HG03097 (cell line): ENCODE data around the gene WIPF1.
"Not testable (repeated sequence)": the region's sequence is repeated elsewhere in the genome, so short reads cannot be mapped to it uniquely, and the experiment has no call there.

Experiments
- ATAC-seq: cut with Tn5 transposase; IDR thresholded peaks from one replicate; pipeline ENCODE4 v1.9.1; 2021; ENCODE audit not compliant: unreplicated experiment, low FRiP score

Gene WIPF1

DNA sequence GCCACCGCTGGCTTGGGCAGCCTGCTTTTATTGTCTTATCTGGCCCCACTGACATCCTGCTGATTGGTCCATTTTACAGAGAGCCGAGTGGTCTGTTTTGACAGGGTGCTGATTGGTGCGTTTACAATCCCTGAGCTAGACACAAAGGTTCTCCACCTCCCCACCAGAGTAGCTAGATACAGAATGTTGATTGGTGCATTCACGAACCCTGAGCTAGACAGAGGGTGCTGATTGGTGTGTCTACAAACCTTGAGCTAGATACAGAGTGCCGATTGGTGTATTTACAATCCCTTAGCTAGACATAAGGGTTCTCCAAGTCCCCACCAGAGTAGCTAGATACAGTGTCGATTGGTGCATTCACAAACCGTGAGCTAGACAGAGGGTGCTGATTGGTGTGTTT is 49.6 kb downstream of the WIPF1 start:
- not testable (repeated sequence) for ATAC-seq

DNA sequence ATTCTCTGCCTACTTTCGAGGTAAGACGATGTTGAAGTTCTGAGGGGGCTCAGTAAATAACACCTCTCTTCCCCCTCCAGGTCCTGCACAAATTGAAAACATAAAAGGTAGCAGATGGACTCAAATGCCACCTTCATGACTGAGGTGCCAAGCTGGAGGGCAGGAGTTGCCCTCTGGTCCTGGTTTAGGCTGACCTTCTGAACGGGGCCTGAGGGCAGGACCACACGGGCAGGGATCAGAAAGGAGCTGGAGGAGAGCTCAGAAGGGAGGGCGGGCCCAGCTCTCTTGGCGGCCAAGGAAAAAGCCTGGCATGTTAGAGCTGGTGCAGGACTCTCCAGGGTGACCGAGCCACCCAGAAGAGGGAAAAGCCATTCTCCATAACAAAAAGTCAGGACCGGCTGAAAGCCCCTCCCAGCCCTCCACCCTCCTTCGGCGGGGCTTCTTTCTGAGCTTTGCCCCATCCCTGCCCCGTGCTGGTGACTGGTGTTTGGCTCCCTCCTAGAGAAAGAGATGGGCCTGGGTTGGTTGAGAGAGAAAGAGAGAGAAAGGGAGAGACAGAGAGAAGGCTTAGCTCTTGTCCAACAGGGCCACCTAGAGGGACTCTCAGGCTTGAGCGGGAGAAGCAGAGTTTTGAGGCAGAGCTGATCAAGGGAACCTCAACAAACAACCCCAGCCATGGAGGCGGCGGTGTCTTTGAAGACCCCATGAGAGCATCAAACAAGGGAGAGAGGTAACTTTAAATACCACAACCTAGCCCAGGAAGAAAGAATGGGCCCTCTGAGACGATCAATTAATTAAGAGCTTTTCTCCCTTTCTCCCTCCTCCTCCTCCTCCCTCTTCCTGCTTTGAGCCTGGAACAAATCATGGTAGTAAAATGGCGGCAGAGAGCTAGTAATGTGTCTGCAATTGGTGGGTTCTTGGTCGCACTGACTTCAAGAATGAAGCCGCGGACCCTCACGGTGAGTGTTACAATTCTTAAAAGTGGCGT is 50.8 kb downstream of the WIPF1 start:
- no peak for ATAC-seq

DNA sequence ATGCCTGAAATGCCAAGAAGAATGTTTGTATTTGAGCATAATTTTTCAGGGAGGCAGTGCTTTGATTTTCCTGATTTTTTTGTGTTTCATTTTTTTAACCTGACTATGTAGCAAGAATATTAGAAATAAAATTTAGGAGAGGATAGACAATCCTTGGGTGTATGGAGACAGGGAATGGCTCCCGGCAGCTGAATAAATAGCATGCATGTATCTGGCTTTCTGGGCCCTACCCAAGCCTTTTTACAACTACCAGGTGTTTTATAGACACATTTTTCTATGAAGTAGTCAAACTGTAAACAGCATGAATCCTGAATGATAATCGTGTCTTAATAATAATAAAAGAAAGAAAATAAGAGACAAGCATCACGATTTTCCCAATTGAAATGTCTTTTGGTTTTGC is 52.4 kb downstream of the WIPF1 start:
- no peak for ATAC-seq

DNA sequence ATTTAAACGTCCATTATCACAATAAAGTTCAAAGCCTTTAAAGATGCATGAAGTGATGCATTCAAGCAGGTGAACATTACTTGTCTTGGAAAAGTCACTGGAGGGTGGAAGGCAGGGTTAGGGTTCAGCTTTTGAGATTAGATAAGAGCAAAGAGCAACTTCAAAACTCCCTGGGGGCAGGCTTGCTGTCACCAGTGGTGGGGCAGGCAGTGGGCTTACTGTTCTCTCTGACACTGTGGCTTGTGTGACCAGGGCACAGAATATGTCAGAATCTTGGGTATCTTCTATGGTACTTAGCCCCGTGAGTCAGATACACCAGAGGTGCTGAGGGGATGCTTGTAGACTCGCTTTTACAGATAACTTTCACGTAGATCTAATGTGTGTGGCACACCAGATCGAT is 52.8 kb downstream of the WIPF1 start:
- no peak for ATAC-seq

DNA sequence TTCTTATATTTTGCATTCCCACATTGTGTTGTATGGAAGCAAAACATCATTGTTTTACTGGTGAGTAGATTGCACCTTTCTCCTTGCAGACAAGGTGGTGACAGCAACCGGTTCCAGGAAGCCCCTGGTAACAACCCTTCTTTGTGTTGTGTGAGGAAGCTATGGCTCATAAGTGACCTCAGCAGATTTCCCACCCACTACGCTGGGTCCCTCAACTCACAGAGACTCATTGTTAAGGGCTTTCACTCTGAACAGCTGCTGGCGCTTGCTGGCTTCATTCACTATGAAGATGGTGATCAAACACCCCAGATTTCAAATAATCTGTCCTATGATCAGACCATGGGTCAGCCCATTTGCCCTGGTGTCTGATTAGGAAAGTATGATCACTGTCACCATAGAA is 53.4 kb downstream of the WIPF1 start:
- no peak for ATAC-seq

DNA sequence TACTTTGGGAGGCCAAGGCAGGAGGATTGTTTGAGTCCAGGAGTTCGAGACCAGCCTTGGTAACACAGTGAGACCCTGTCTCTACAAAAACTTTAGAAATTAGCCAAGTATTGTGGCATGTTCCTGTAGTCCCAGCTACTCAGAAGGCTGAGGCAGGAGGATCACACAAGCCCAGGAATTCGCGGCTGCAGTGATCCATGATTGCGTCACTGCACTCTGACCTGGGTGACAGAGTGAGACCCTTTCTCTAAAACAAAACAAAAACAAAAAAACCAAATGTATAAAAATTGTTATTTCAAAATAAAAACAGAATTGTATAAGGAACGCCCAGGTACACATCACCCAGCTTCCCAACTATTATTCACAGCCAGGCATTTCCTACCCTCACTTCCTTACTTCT is 56.7 kb downstream of the WIPF1 start:
- no peak for ATAC-seq

DNA sequence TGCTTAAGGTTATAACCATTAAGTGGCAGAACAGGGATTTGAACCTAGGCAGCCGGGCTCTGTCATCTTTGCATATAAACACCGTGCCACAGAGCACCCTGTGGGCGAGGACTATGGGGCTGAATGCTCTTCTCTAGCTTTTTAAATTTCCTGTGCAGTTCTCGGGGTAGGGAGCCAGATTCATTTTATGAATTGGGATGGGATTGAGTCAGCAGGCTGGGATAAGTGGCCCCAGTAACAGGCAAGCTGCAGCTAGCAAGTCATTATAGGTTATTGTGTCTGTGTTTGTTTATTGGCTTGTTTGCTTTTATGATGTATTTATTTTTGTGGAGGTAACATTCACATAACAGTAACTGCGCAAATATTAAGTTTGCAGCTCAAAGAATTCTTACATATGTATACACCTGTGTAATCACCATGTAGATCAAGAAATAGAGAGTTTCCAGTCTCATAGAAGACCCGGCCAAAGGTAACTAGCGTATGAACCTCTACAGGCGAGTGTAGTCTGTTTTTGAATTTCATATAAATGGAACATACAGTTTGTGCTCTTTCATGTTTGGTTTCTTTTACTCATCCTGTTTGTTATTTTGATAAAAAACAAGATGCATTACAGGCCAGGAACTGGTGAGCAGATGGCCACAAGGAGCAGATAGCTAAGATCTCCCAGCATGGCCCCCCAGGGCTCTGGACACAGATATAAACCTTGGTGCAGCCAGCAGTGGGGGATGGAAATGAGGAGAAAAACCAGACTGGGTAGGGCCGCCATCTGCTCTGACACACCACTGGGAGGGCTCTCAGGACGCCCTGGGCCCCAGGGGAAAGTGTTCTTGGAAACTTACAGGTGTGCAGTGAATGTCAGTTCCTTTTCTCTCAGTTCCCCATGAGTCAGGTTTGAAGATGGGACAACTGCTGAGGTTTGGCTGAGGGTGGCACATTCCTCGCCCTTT is 61.6 kb downstream of the WIPF1 start:
- no peak for ATAC-seq

DNA sequence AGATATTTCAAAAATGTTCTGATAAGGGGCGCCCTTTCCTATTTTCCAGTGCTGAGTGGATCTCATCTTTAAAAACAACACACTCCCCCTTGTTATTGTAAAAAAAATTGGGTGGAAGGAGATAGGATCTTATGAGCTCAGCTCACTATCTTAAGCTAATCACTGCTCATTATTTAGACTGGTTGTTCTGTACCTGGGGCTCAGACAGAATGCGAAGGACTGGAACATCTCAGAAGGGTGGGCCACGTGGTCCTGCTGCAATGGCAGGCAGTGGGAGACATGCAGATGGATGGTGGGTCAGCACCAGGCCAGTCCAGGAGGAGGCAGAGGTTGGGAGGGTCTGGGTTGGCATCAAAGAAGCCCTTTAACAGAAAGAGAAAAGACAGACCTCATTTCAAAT is 62.5 kb downstream of the WIPF1 start:
- ATAC-seq = no peak

DNA sequence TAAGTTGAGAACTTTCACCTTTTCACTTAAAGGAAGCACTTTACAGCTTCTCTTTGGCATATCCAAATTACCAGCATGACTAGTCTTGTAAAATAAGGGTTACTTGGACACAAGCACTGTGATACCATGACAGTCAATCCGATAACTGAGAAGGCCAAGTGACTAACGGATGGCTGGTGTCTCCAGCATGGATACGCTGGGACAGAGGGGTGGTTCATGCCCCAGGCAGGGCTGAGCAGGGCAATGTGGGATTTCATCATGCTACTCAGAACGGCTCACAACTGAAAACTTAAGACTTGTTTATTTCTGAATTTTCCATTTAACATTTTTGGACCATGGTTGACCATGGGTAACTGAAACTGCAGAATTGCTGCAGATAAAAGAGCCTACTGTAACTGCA is 67.7 kb downstream of the WIPF1 start:
- ATAC-seq = no peak

DNA sequence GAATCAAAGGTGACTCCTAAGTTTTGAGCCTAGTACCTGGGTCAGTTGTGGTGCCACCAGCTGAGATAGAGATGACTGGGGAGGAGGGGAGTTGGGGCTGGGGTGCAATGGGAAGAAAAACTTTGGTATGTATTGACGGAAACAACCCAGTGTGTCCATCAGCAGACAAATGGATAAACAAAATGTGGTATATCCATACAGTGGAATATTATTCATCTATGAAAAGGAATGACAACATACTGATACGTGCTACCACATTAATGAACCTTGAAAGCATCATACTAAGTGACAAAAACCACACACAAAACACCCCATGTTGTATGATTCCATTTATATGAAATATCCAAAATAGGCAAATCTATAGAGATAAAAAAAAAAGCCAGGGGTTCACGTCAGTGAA is 69.6 kb downstream of the WIPF1 start:
- ATAC-seq = no peak

DNA sequence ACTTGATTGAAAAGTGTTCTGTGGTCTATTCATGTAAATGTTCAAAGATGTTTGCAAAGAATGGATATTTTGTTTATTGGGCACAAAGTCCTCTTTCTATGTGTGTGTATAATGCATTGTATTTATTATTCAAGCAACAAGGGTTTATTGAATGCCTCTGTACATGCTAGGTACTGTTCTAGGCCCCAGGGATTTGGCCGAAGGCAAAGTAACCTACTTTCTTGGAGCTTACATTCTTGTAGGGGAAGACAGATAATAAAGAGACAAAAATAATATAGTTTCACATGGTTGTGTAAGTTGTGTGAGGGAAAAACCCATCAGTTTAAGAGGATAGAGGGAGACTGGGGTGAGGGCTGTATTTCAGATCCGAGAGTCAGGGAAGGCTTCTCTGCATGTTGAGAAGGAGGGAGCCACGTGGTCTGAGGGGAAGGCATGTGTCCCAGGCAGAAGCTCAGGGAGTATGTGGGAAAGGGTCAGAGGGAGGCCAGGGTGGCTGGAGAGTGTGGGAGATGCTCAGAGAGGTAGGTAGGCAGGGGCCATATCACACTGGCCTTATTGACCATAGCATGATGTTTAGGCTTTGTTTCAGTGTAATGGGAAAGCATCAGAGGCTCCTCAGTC is 70.4 kb downstream of the WIPF1 start:
- no peak for ATAC-seq

DNA sequence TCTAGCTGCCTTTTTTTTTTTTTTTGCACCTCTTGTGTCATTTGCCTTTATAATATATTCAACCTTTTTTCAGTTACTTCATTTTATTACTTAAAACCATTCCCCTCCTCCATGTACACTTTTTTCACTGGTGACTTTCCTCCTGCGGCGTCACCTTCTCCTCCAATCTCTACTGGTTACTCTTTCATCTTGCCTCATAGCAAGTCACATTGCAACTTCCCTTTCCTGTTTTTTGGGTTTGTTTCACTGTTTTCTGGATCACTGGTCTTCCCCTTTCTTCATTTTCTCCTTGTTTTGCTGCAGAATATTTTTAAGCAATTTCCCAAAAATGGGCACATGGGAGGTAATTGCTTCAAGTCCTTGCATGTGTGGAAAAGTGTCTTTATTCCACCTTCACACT is 73.1 kb downstream of the WIPF1 start:
- ATAC-seq = no peak

DNA sequence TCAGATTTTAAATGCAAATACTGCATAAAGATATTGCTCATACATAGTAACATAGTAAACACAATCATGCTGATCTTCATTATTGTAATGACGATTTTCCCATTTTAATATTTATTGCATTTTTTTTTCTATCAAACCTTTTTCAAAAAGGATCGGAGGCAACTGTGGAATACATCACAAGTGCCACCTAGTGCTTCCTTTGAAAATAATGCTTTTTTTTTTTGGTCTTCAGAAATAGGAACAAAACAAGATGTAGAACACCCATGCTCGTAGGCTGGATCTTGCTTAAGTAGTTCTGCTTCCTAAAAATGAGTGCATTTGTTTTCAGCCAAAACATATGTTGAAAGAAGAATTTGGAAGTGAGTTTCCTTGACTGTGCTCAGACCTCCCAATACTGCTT is 75.1 kb downstream of the WIPF1 start:
- no peak for ATAC-seq

DNA sequence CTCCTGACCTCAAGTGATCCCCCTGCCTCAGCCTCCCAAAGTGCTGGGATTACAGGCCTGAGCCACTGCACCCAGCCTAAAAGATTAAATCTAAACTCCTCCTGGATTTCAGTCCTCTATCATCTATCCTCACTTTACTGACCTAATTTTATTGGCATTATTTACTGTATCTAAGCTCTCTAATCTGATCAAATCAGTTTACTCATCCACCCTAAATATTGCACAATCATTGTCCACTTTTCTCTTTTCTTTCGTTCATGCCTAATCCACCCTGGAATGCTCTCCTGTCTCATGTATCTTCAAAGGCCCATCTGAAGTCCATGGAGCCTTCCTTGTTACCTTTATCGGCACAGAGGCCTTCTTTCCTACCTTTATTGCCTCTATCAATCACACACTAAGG is 79.2 kb downstream of the WIPF1 start:
- no peak for ATAC-seq

DNA sequence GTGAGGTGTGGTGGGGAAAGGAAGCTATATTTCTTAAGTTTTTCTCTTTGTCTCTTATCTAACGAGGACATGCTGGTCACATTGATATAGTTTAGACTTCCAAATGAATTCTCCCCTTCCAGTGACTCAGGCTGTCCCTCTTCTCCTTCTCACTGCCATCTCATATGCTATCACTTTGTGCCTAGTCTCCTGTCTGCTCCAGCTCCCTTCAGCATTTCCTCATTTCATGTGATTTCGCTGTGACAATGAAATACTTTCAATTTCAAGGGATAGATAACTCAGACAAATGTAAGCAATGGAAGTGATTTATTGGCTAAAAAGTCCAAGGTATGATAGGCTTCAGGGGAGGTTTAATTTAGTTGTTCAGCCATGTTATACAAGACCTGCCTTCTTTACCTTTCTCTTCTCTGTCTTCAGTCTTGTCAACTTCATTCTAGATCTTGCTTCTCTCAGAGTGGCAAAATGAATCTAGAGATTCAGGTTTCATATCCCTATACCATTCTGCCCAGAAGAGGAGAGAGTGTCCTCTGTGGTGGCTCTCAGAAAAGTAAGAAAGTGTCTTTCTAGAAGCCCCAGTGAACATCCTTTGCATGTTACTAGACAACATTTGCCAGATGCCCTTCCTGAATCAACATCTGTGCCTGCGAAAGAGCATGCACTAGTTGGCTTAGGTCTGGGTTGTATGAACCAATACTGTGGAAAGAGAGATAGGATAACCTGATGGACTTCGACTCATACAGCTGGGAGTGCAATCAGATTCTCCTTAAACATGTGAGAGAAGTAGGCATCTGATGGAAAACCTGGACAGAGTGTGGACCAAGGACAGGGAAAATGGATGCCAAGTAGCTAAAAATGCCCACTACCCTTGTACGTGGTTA is 80.9 kb downstream of the WIPF1 start:
- no peak for ATAC-seq

DNA sequence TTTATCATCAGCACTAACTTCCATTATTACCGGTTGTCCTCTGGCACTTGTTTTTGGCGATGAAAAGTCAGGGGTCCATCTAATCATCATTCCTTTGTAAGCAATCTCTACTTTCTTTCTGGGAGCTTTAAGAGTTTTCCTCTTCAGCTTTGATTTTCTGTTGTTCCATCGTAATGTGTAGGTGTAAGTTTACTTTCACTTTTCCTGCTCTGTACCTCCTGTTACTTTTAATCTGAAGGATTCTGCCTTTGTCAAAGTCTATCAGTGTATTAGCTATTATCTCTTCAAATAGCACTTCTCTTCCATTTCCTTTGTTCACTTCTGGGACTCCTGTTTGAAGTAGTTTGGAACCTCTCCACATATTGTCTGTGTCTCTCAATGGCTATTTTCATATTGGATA is 85.3 kb downstream of the WIPF1 start:
- ATAC-seq = no peak

DNA sequence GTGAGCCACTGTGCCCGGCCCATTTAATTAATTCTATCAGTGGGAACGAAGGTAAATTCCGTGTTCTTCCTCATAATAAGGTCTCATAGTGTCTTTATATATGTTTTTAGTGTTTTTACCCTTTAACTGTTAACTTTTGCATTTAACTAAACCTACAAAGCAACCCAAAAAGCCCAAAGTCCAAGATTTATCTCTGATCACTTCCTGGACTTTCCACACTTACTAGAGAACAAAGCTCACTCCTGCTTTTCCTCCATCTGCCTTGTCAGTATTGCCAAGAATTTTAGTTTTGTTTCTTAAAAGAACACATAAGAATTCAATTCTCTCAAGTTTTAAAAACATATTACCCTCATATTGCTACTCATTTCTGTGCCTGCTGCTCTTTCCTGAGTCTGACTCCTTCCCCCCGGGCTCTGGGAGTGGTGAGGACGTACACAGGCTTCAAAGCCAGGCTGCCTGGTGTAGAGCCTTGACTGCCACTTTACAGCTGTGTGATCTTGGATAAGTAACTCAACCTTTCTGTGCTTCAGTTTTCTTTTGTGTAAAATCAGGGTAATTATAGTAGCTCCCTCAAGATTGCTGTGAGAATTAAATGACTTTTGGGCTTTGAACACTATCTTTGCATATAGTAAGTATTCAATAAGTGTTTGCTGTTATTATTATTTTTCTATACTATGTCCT is 85.9 kb downstream of the WIPF1 start:
- no peak for ATAC-seq

DNA sequence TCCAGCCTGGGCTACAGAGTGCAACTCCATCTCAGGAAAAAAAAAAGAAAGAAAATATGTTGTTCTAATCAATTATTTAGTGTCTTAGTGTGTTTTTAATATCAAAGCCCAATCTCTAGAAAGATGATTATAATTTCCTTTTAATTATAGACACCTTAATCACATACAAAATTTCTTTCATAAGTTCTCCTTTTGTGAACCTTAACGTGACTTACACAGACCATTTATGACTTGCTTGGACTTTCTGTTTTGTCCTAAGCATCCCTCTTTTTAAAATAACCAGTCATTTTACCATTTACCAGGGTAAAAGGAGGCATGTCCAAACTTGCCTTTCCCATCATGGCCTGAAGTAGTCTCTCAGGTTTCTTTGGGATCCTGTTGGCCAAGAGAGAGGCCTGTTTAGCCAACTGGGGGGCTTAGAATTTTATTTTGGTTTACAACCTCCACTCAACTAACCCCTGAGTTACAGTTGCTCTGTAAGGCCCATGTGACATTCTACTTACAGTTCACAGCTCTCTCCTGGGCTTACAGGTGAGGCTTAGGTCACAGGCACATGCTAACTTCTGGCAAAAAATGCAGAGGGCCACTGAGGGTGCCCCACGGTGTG is 86.9 kb downstream of the WIPF1 start:
- no peak for ATAC-seq
